Astrocyte (in vitro differentiated cells and primary cell): ENCODE data around the gene CLN3. TPM values are rescaled to one million over a fixed set of nuclear protein-coding genes. Genes with fewer than 3 reads are reported as not detected.

Source experiments
- DNase-seq: peaks from one replicate; pipeline ENCODE4 v3.0.0-alpha.2; 2010; ENCODE audit warnings: low read depth
- FAIRE-seq: peaks from 2 replicates; lab custom pipeline; 2011; peaks lifted over from hg19 to GRCh38; lab: Jason Lieb, UNC
- H2AFZ ChIP-seq: 2 replicates; pipeline ENCODE4 v1.6.0; 2012; ENCODE audit warnings: low read depth, low read length, inconsistent platforms
- H3K27ac ChIP-seq: 2 replicates; pipeline ENCODE4 v1.5.1; 2011; ENCODE audit warnings: low read depth, low read length, inconsistent platforms
- H3K27me3 ChIP-seq: 2 replicates; pipeline ENCODE4 v1.6.0; 2011; ENCODE audit warnings: low read length, inconsistent platforms; ENCODE audit not compliant: insufficient read depth
- H3K36me3 ChIP-seq: 2 replicates; pipeline ENCODE4 v1.5.1; 2011; ENCODE audit warnings: low read length, inconsistent platforms; ENCODE audit not compliant: insufficient read depth
- H3K4me1 ChIP-seq: 2 replicates; pipeline ENCODE4 v1.5.1; 2011; ENCODE audit warnings: low read length, inconsistent platforms; ENCODE audit not compliant: insufficient read depth
- H3K4me2 ChIP-seq: 2 replicates; pipeline ENCODE4 v1.6.0; 2012; ENCODE audit warnings: low read length, inconsistent platforms
- H3K4me3 ChIP-seq: 2 replicates; pipeline ENCODE4 v1.5.1; 2011; ENCODE audit warnings: low read depth, mild to moderate bottlenecking, low read length, inconsistent platforms; ENCODE audit not compliant: insufficient read depth
- H3K79me2 ChIP-seq: 2 replicates; pipeline ENCODE4 v1.6.0; 2012; ENCODE audit warnings: mild to moderate bottlenecking, low read length, inconsistent platforms; ENCODE audit not compliant: insufficient read depth
- H3K9ac ChIP-seq: 2 replicates; pipeline ENCODE4 v1.6.0; 2012; ENCODE audit warnings: mild to moderate bottlenecking, low read length, inconsistent platforms
- H3K9me3 ChIP-seq: 2 replicates; pipeline ENCODE4 v1.5.1; 2012; ENCODE audit warnings: low read depth, mild to moderate bottlenecking, low read length, inconsistent platforms; ENCODE audit not compliant: insufficient read depth
- H4K20me1 ChIP-seq: 2 replicates; pipeline ENCODE4 v1.6.0; 2012; ENCODE audit warnings: low read length, inconsistent platforms; ENCODE audit not compliant: insufficient read depth
- H3K27ac Mint-ChIP-seq: one replicate; pipeline ENCODE4 v1.8.0; 2021; ENCODE audit warnings: mild to moderate bottlenecking, mixed read lengths; ENCODE audit not compliant: unreplicated experiment
- H3K27me3 Mint-ChIP-seq: one replicate; pipeline ENCODE4 v1.8.0; 2021; ENCODE audit warnings: low read depth, mixed read lengths; ENCODE audit not compliant: unreplicated experiment
- H3K36me3 Mint-ChIP-seq: one replicate; pipeline ENCODE4 v1.8.0; 2021; ENCODE audit warnings: low read depth, mixed read lengths; ENCODE audit not compliant: unreplicated experiment
- H3K4me1 Mint-ChIP-seq: one replicate; pipeline ENCODE4 v1.8.0; 2021; ENCODE audit warnings: low read depth, mixed read lengths; ENCODE audit not compliant: unreplicated experiment
- H3K4me3 Mint-ChIP-seq: one replicate; pipeline ENCODE4 v1.8.0; 2021; ENCODE audit warnings: mild to moderate bottlenecking, moderate library complexity, mixed read lengths; ENCODE audit not compliant: unreplicated experiment
- H3K9me3 Mint-ChIP-seq: one replicate; pipeline ENCODE4 v1.8.0; 2021; ENCODE audit warnings: mild to moderate bottlenecking, mixed read lengths; ENCODE audit not compliant: unreplicated experiment
- CTCF ChIP-seq: IDR thresholded peaks from 2 replicates; pipeline ENCODE4 v1.5.1; 2011; ENCODE audit warnings: low read depth, mild to moderate bottlenecking, inconsistent platforms, low read length, moderate library complexity; ENCODE audit not compliant: insufficient read depth
- EZH2 ChIP-seq: IDR thresholded peaks from 2 replicates; pipeline ENCODE4 v1.6.1; 2012; ENCODE audit warnings: mild to moderate bottlenecking, low read length, inconsistent platforms; ENCODE audit not compliant: insufficient read depth
- total RNA-seq: library from RNA; stranded (reverse); gene quantifications from 2 replicates; pipeline ENCODE4 v1.2.1, GENCODE V29; 2021

CLN3 gene
- total RNA-seq, 1 donor from 2014 or later = 26.0 TPM

- Mint-ChIP-seq H3K9me3 (no peaks in the 10 kb centered on the region), H3K4me1 (peaks cover 4% of the 10 kb centered on the region), H3K36me3 (peaks cover 4% of the 10 kb centered on the region), H3K4me3 (no peak overlapping the region), H3K27me3 (peaks cover 13% of the 10 kb centered on the region), H3K27ac (no peak overlapping the region)
- H3K9ac ChIP-seq = no peak overlapping the region
- no peaks in the 10 kb centered on the region for H3K36me3 ChIP-seq
- peak overlapping the region; percentile 18 for H2AFZ ChIP-seq
- no peak overlapping the region for H3K27ac ChIP-seq
- no peaks in the 10 kb centered on the region for H3K27me3 ChIP-seq
- no peak overlapping the region for H3K4me2 ChIP-seq
- H4K20me1 ChIP-seq = no peaks in the 10 kb centered on the region
- H3K4me1 ChIP-seq = peaks cover 2% of the 10 kb centered on the region
- FAIRE-seq = no peak
- TF ChIP-seq EZH2 (no peak), CTCF (no peak)
- H3K79me2 ChIP-seq = no peaks in the 10 kb centered on the region
- no peak for DNase-seq
- H3K4me3 ChIP-seq = no peak overlapping the region
- H3K9me3 ChIP-seq = no peaks in the 10 kb centered on the region
These were observed 19.2 kb upstream of the CLN3 start for GRCh38 chr16:28511031-28511430.

- no peak overlapping the region for H3K4me3 Mint-ChIP-seq
- Histone ChIP-seq H3K27ac (no peak overlapping the region), H4K20me1 (no peaks in the 10 kb centered on the region), H3K4me1 (no peaks in the 10 kb centered on the region), H3K9me3 (no peaks in the 10 kb centered on the region), H3K4me3 (no peak overlapping the region), H3K9ac (no peak overlapping the region), H3K4me2 (no peak overlapping the region), H3K27me3 (peaks cover 7% of the 10 kb centered on the region), H2AFZ (no peak overlapping the region), H3K36me3 (no peaks in the 10 kb centered on the region), H3K79me2 (no peaks in the 10 kb centered on the region)
- H3K27me3 Mint-ChIP-seq = peaks cover 30% of the 10 kb centered on the region
- FAIRE-seq = no peak
- peaks cover 4% of the 10 kb centered on the region for H3K36me3 Mint-ChIP-seq
- DNase-seq = no peak
- no peaks in the 10 kb centered on the region for H3K9me3 Mint-ChIP-seq
- TF ChIP-seq CTCF = no peak
- no peak for TF ChIP-seq EZH2
- no peak overlapping the region for H3K27ac Mint-ChIP-seq
- no peaks in the 10 kb centered on the region for H3K4me1 Mint-ChIP-seq
These were observed 13.7 kb upstream of the CLN3 start for GRCh38 chr16:28505489-28506137.

- no peak overlapping the region for H3K4me3 Mint-ChIP-seq
- peaks cover 4% of the 10 kb centered on the region for H3K36me3 Mint-ChIP-seq
- Histone ChIP-seq H4K20me1 (no peaks in the 10 kb centered on the region), H3K27ac (no peak overlapping the region), H3K79me2 (no peaks in the 10 kb centered on the region), H3K4me1 (no peaks in the 10 kb centered on the region), H3K36me3 (no peaks in the 10 kb centered on the region), H2AFZ (no peak overlapping the region), H3K4me3 (no peak overlapping the region), H3K27me3 (peaks cover 7% of the 10 kb centered on the region), H3K9ac (no peak overlapping the region), H3K9me3 (no peaks in the 10 kb centered on the region), H3K4me2 (no peak overlapping the region)
- TF ChIP-seq CTCF (no peak), EZH2 (no peak)
- no peak for FAIRE-seq
- no peak for DNase-seq
- H3K9me3 Mint-ChIP-seq = no peaks in the 10 kb centered on the region
- H3K27me3 Mint-ChIP-seq = peaks cover 35% of the 10 kb centered on the region
- H3K27ac Mint-ChIP-seq = no peak overlapping the region
- peaks cover 6% of the 10 kb centered on the region for H3K4me1 Mint-ChIP-seq
These were observed 13.0 kb upstream of the CLN3 start for GRCh38 chr16:28504707-28505404.
